ENCODE results near the gene WFDC2.

The WFDC2 gene

DNA sequence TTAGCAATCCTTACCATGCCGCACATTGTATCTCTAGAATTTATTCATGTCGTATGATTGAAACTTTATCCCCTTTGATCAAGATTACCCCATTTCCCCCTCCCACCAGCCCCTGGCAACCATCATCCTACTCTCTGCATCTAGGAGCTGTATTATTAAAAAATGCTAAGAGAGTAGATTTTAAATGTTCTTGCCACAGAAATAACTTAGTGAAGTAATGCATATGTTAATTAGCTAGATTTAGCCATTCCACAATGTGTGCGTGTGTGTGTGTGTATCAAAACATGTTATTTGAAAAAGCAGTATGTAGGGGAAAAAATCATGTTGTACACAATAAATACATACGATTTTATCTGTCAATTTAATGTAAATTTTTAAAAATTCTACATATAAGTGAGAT lies 57.7 kb downstream of the WFDC2 start:
- TF ChIP-seq, protein P1, sequence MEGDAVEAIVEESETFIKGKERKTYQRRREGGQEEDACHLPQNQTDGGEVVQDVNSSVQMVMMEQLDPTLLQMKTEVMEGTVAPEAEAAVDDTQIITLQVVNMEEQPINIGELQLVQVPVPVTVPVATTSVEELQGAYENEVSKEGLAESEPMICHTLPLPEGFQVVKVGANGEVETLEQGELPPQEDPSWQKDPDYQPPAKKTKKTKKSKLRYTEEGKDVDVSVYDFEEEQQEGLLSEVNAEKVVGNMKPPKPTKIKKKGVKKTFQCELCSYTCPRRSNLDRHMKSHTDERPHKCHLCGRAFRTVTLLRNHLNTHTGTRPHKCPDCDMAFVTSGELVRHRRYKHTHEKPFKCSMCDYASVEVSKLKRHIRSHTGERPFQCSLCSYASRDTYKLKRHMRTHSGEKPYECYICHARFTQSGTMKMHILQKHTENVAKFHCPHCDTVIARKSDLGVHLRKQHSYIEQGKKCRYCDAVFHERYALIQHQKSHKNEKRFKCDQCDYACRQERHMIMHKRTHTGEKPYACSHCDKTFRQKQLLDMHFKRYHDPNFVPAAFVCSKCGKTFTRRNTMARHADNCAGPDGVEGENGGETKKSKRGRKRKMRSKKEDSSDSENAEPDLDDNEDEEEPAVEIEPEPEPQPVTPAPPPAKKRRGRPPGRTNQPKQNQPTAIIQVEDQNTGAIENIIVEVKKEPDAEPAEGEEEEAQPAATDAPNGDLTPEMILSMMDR (IDR thresholded peaks at IDR 0.05) = no peak
